Psoas muscle (tissue), 8 donors: Measurements from ENCODE around the gene CLECL1. TPM values are rescaled to one million over a fixed set of nuclear protein-coding genes. Genes with fewer than 3 reads are reported as not detected.

Experiments used
- ATAC-seq, 4 donors: fragments of 200-7000 bp; cut with Tn5 transposase; one replicate each; pipeline ENCODE4 v1.9.1; 2020; ENCODE audit warnings: moderate library complexity in 3 of 4, mild to moderate bottlenecking in 2 of 4
- DNase-seq, 2 donors: peaks; one replicate each; pipeline ENCODE4 v3.0.0-alpha.2; 2020
- H3K27ac ChIP-seq: fragments of 200-600 bp; one replicate; pipeline ENCODE4 v1.8.0; 2022
- H3K27me3 ChIP-seq, 3 donors: fragments of 200-600 bp in 1 of 3; one replicate each; pipeline versions ENCODE4 v1.6.1 to v1.8.0; 2013 to 2022; ENCODE audit warnings: low read length in 2 of 3, mild to moderate bottlenecking in 2 of 3, moderate library complexity in 1 of 3; ENCODE audit not compliant: insufficient read depth in 3 of 3
- H3K36me3 ChIP-seq, 2 donors: fragments of 200-600 bp in 1 of 2; one replicate each; pipeline versions ENCODE4 v1.6.1 to v1.8.0; 2013 to 2022; ENCODE audit warnings: low read depth in 1 of 2, mild to moderate bottlenecking in 1 of 2, moderate library complexity in 1 of 2; ENCODE audit not compliant: insufficient read depth in 1 of 2
- H3K4me1 ChIP-seq: fragments of 200-600 bp; one replicate; pipeline ENCODE4 v1.8.0; 2022
- H3K4me3 ChIP-seq: fragments of 200-600 bp; one replicate; pipeline ENCODE4 v1.8.0; 2022; ENCODE audit warnings: mild to moderate bottlenecking
- H3K9me3 ChIP-seq: fragments of 200-600 bp; one replicate; pipeline ENCODE4 v1.8.0; 2022
- CTCF ChIP-seq: fragments of 200-600 bp; IDR thresholded peaks from one replicate; pipeline ENCODE4 v1.8.0; 2022; ENCODE audit warnings: antibody characterized with exemption
- WGBS, 3 donors: extraction: QIAGEN DNeasy Blood & Tissue Kit; methylation state at CpG; one replicate each; pipeline versions ENCODE4 v1.1.6 to v1.1.7; 2013; 5-methylcytosine and 5-hydroxymethylcytosine counted together
- intact Hi-C, 2 donors: fragments of 100-400 bp; cut with DNase I; formaldehyde crosslinking; loops; one replicate each; pipeline versions ENCODE4 v1.11.0 to v1.14.2; 2022
- polyA plus RNA-seq, 3 donors: library from polyadenylated mRNA; stranded (reverse); fragments of 200-250 nt; gene quantifications; one replicate each; pipeline ENCODE4 v1.2.3, GENCODE V29; 2013
- total RNA-seq, 4 donors: library from RNA; stranded (reverse); fragmentation: NEBNext Ultra II Directional in 2 of 4; extraction: Animal tissue kit (Norgen Biotek cat#: 25700) in 2 of 4; gene quantifications; one replicate each; pipeline versions ENCODE4 v1.2.1 to v1.2.4, GENCODE V29; 2021 to 2023
- donor health status: healthy with polysubstance abuse.
- donor health status: DM: no; HTN: no; CAD: no; lungs with moderate emphysema.
- donor health status: Bipolar disorder and iron deficiency.
- donor health status: healthy.
- donor health status: DM: yes; HTN: yes; CAD: no.
- donor health status: DM: no; HTN: no; CAD: no.
- donor health status: DM: no; HTN: no; CAD: no.
- donor health status: DM: yes; HTN: yes; CAD: no.

CLECL1 gene
- total and polyA plus RNA-seq, 7 donors = 0.10 to 0.42 (median 0.28) TPM; not detected in 4

GRCh38 chr12:9754099-9754927 is 21.4 kb upstream of the CLECL1 start:
- DNase-seq = no peak
- Histone ChIP-seq H3K9me3 (no peaks in the 10 kb centered on the region), H3K27ac (no peak overlapping the region), H3K27me3 (no peaks in the 10 kb centered on the region), H3K36me3 (no peaks in the 10 kb centered on the region), H3K4me1 (peaks cover 6% of the 10 kb centered on the region), H3K4me3 (no peak overlapping the region)
- TF ChIP-seq CTCF = no peak
- ATAC-seq = no peak
- intact Hi-C loops = loop anchor here in 1 of 2 donors (5.0 kb wide), 1 partner anchor 43 kb away; no protein-coding TSS in a partner anchor
- WGBS, 3 donors = 78 to 83% (median 82%) methylated on average over 3 of the region's 3 CpGs

DNA sequence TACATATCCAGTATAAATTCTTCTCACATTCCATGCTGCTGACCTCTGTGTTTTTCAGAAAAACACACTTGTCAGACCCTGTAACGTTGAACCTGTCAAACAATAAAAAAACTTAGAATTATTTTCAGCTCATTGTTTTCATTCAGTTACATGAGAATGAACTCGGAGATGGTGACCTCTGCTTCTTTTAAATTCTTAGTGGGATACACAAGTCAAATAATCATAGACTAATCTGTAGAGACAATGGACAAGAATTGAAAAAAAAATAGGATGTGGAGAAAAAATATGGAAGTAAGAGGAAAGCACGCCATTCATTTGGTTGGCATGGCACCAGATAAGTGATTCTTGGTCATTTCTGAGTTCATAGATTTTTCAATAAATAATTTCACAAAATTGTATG is 20.6 kb upstream of the CLECL1 start:
- H3K4me3 ChIP-seq = no peak overlapping the region
- no peak for TF ChIP-seq CTCF
- H3K4me1 ChIP-seq = peaks cover 6% of the 10 kb centered on the region
- WGBS, 3 donors = 34 to 55% (median 38%) methylated on average over 3 of the region's 3 CpGs
- DNase-seq (no peak), ATAC-seq (no peak)
- H3K27ac ChIP-seq = no peak overlapping the region
- no peaks in the 10 kb centered on the region for H3K27me3 ChIP-seq
- no peaks in the 10 kb centered on the region for H3K36me3 ChIP-seq
- no peaks in the 10 kb centered on the region for H3K9me3 ChIP-seq
- intact Hi-C loops = loop anchor here in 1 of 2 donors (5.0 kb wide), 1 partner anchor 44 kb away; no protein-coding TSS in a partner anchor

DNA sequence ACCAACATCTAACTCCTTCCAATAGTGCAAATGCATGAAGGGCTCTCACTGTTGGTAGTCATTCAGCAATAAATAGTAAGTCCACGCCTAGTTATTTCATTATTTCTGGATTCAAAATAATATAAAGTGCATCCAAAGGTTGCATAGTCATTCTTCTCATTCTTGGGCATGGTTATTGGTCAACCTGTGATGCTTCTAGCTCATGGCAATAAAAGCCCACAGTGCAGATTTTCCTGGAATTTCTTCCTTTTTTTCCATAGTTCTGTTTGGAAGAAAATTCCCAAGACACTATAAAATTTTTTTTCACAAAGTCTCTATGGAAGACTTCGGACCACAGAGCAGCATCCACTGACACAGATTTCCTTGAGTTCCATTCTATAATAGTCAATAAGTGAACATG is 20.2 kb upstream of the CLECL1 start:
- ATAC-seq (no peak), DNase-seq (no peak)
- Histone ChIP-seq H3K4me1 (peaks cover 6% of the 10 kb centered on the region), H3K9me3 (no peaks in the 10 kb centered on the region), H3K27me3 (no peaks in the 10 kb centered on the region), H3K36me3 (no peaks in the 10 kb centered on the region), H3K27ac (no peak overlapping the region), H3K4me3 (no peak overlapping the region)
- intact Hi-C loops = loop anchor here in 1 of 2 donors (5.0 kb wide), 1 partner anchor 44 kb away; no protein-coding TSS in a partner anchor
- whole genome bisulfite sequencing, 3 donors = 35 to 74% (median 46%) methylated on average over 2 of the region's 2 CpGs
- TF ChIP-seq CTCF = no peak

GRCh38 chr12:9752145-9752933 is 19.4 kb upstream of the CLECL1 start:
- no peak for TF ChIP-seq CTCF
- Histone ChIP-seq H3K4me3 (no peak overlapping the region), H3K9me3 (no peaks in the 10 kb centered on the region), H3K27ac (no peak overlapping the region), H3K4me1 (peaks cover 6% of the 10 kb centered on the region), H3K27me3 (no peaks in the 10 kb centered on the region), H3K36me3 (no peaks in the 10 kb centered on the region)
- DNase-seq (no peak), ATAC-seq (no peak)
- intact Hi-C loops = loop anchor here in 1 of 2 donors (5.0 kb wide), 1 partner anchor 45 kb away; no protein-coding TSS in a partner anchor
- 91 to 94% (median 92%) methylated on average over 2 of the region's 2 CpGs for WGBS, 3 donors
